Karpas-422 (cell line): Measurements from ENCODE around the gene DOCK4. TPM values are rescaled to one million over a fixed set of nuclear protein-coding genes. Genes with fewer than 3 reads are reported as not detected.
A peak's percentile ranks its signal among the peaks of the same experiment; 100 is the strongest.

Experiments used
- DNase-seq: peaks from one replicate; pipeline ENCODE4 v3.0.0-alpha.2; 2015
- H2AFZ ChIP-seq: fragments of 200-600 bp; sonication (generic); 2 replicates; pipeline ENCODE4 v1.6.1; 2014; ENCODE audit warnings: antibody characterized with exemption, low read length, mixed read lengths
- H3K27ac ChIP-seq: fragments of 200-600 bp; sonication (generic); 2 replicates; pipeline ENCODE4 v1.5.1; 2014; ENCODE audit warnings: mild to moderate bottlenecking, low read length, moderate library complexity
- H3K27me3 ChIP-seq: fragments of 200-600 bp; sonication (generic); 2 replicates; pipeline ENCODE4 v1.6.1; 2014; ENCODE audit warnings: low read length, mixed read lengths
- H3K36me3 ChIP-seq: fragments of 200-600 bp; sonication (generic); 2 replicates; pipeline ENCODE4 v1.6.1; 2014; ENCODE audit warnings: low read length, mixed read lengths; ENCODE audit not compliant: insufficient read depth
- H3K4me1 ChIP-seq: fragments of 200-600 bp; sonication (generic); 2 replicates; pipeline ENCODE4 v1.6.1; 2014; ENCODE audit warnings: mild to moderate bottlenecking, low read length, mixed read lengths
- H3K4me2 ChIP-seq: fragments of 200-600 bp; sonication (generic); 2 replicates; pipeline ENCODE4 v1.6.1; 2014; ENCODE audit warnings: low read length, low read depth, mild to moderate bottlenecking; ENCODE audit not compliant: poor library complexity, severe bottlenecking
- H3K4me3 ChIP-seq: fragments of 200-600 bp; sonication (generic); 2 replicates; pipeline ENCODE4 v1.5.1; 2014; ENCODE audit warnings: mild to moderate bottlenecking, antibody characterized with exemption, low read length, mixed read lengths
- H3K79me2 ChIP-seq: fragments of 200-600 bp; sonication (generic); 2 replicates; pipeline ENCODE4 v1.6.1; 2014; ENCODE audit warnings: mild to moderate bottlenecking, low read length, mixed read lengths
- H3K9ac ChIP-seq: fragments of 200-600 bp; sonication (generic); 2 replicates; pipeline ENCODE4 v1.6.0; 2014; ENCODE audit warnings: low read length
- H3K9me2 ChIP-seq: fragments of 200-600 bp; sonication (generic), shearing (Covaris generic); replicated peaks from 2 replicates; pipeline ENCODE4 v1.6.0; 2014; ENCODE audit warnings: mild to moderate bottlenecking, low read length, moderate library complexity; ENCODE audit not compliant: insufficient read depth
- H3K9me3 ChIP-seq: fragments of 300-700, 200-600 bp; sonication (generic); 2 replicates; pipeline ENCODE4 v1.6.1; 2014; ENCODE audit warnings: low read length, mixed read lengths
- H4K20me1 ChIP-seq: fragments of 200-600 bp; sonication (generic); 2 replicates; pipeline ENCODE4 v1.6.1; 2014; ENCODE audit warnings: mild to moderate bottlenecking, antibody characterized with exemption, low read length, low read depth; ENCODE audit not compliant: insufficient read depth
- total RNA-seq: library from RNA; depleted of rRNA; stranded (reverse); fragments of >200 nt; shearing (Covaris generic); gene quantifications from 2 replicates; pipeline ENCODE4 v1.2.3, GENCODE V29; 2014; ENCODE audit warnings: low replicate concordance

Gene DOCK4
- total RNA-seq, 1 experiment from 2014 or later = 0.07 TPM

- H3K27me3 ChIP-seq = no peaks in the 10 kb centered on the region
- no peak overlapping the region for H3K9ac ChIP-seq
- no peaks in the 10 kb centered on the region for H3K4me1 ChIP-seq
- no peaks in the 10 kb centered on the region for H3K36me3 ChIP-seq
- DNase-seq = peak; percentile 87
- no peak overlapping the region for H3K4me2 ChIP-seq
- no peak overlapping the region for H2AFZ ChIP-seq
- H3K27ac ChIP-seq = no peak overlapping the region
- no peaks in the 10 kb centered on the region for H4K20me1 ChIP-seq
- H3K9me2 ChIP-seq = no peaks in the 10 kb centered on the region
- H3K9me3 ChIP-seq = no peaks in the 10 kb centered on the region
- H3K4me3 ChIP-seq = no peak overlapping the region
- H3K79me2 ChIP-seq = no peaks in the 10 kb centered on the region
Observed at GRCh38 chr7:111752022-111752582, 454.1 kb downstream of the DOCK4 start.

GRCh38 chr7:111750878-111751277 is 455.3 kb downstream of the DOCK4 start:
- Histone ChIP-seq H2AFZ (no peak overlapping the region), H3K27me3 (no peaks in the 10 kb centered on the region), H3K4me2 (no peak overlapping the region), H4K20me1 (no peaks in the 10 kb centered on the region), H3K9me3 (no peaks in the 10 kb centered on the region), H3K4me3 (no peak overlapping the region), H3K79me2 (no peaks in the 10 kb centered on the region), H3K36me3 (no peaks in the 10 kb centered on the region), H3K27ac (no peak overlapping the region), H3K4me1 (no peaks in the 10 kb centered on the region), H3K9ac (no peak overlapping the region), H3K9me2 (no peaks in the 10 kb centered on the region)
- no peak for DNase-seq

- Histone ChIP-seq H3K4me2 (no peak overlapping the region), H3K9me2 (no peaks in the 10 kb centered on the region)
- DNase-seq = no peak
Observed at GRCh38 chr7:111750228-111750627, 456.0 kb downstream of the DOCK4 start.

GRCh38 chr7:111749625-111750024 is 456.6 kb downstream of the DOCK4 start:
- no peaks in the 10 kb centered on the region for H4K20me1 ChIP-seq
- no peak overlapping the region for H3K9ac ChIP-seq
- no peak overlapping the region for H3K4me3 ChIP-seq
- H3K9me2 ChIP-seq = no peaks in the 10 kb centered on the region
- H3K27ac ChIP-seq = no peak overlapping the region
- no peak for DNase-seq
- H3K9me3 ChIP-seq = no peaks in the 10 kb centered on the region
- H3K4me1 ChIP-seq = no peaks in the 10 kb centered on the region
- no peaks in the 10 kb centered on the region for H3K36me3 ChIP-seq
- H3K27me3 ChIP-seq = no peaks in the 10 kb centered on the region
- H3K79me2 ChIP-seq = no peaks in the 10 kb centered on the region
- no peak overlapping the region for H3K4me2 ChIP-seq
- H2AFZ ChIP-seq = no peak overlapping the region

More at GRCh38 chr7:111750228-111750627, 456.0 kb downstream of the DOCK4 start:
- Histone ChIP-seq H3K79me2 (no peaks in the 10 kb centered on the region), H3K36me3 (no peaks in the 10 kb centered on the region), H2AFZ (no peak overlapping the region), H4K20me1 (no peaks in the 10 kb centered on the region), H3K27me3 (no peaks in the 10 kb centered on the region), H3K9me3 (no peaks in the 10 kb centered on the region), H3K4me3 (no peak overlapping the region), H3K4me1 (no peaks in the 10 kb centered on the region), H3K9ac (no peak overlapping the region), H3K27ac (no peak overlapping the region)

- H3K4me1 ChIP-seq = no peaks in the 10 kb centered on the region
- no peaks in the 10 kb centered on the region for H3K27me3 ChIP-seq
- H3K27ac ChIP-seq = no peak overlapping the region
- H3K9me3 ChIP-seq = no peaks in the 10 kb centered on the region
- no peaks in the 10 kb centered on the region for H3K79me2 ChIP-seq
- H3K4me2 ChIP-seq = no peak overlapping the region
- no peaks in the 10 kb centered on the region for H4K20me1 ChIP-seq
- H3K9me2 ChIP-seq = no peaks in the 10 kb centered on the region
- no peaks in the 10 kb centered on the region for H3K36me3 ChIP-seq
- no peak for DNase-seq
- no peak overlapping the region for H3K4me3 ChIP-seq
- no peak overlapping the region for H2AFZ ChIP-seq
- no peak overlapping the region for H3K9ac ChIP-seq
Observed at GRCh38 chr7:111747718-111748117, 458.5 kb downstream of the DOCK4 start.

DNA sequence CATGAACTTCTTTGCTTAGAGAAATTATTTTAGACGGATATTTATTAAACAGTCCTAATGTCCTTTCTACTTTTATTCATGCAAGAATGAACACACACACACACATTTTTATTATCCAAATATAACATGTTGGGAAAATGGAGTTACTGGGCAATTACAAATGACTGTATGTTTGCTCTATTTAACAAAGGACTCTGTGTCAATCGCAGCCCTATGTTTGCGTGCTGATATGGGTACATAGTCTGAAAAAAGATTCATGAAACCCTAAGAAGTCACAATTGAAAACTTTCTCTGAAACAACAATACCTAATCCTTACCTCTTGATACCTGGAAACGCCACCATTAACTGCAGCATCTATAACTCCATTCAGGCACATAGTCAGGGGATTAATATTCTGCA is 459.2 kb downstream of the DOCK4 start:
- H3K9me2 ChIP-seq = no peaks in the 10 kb centered on the region
- no peak overlapping the region for H3K4me2 ChIP-seq

GRCh38 chr7:111744501-111745155 is 461.6 kb downstream of the DOCK4 start:
- H3K27me3 ChIP-seq = no peaks in the 10 kb centered on the region
- no peaks in the 10 kb centered on the region for H3K4me1 ChIP-seq
- no peaks in the 10 kb centered on the region for H3K9me2 ChIP-seq
- no peaks in the 10 kb centered on the region for H4K20me1 ChIP-seq
- no peak overlapping the region for H3K4me2 ChIP-seq
- H3K27ac ChIP-seq = no peak overlapping the region
- no peak for DNase-seq
- no peak overlapping the region for H3K9ac ChIP-seq
- no peaks in the 10 kb centered on the region for H3K36me3 ChIP-seq
- no peak overlapping the region for H2AFZ ChIP-seq
- no peaks in the 10 kb centered on the region for H3K9me3 ChIP-seq
- no peaks in the 10 kb centered on the region for H3K79me2 ChIP-seq
- no peak overlapping the region for H3K4me3 ChIP-seq

More for the DNA sequence above, 459.2 kb downstream of the DOCK4 start:
- Histone ChIP-seq H3K4me3 (no peak overlapping the region), H4K20me1 (no peaks in the 10 kb centered on the region), H3K4me1 (no peaks in the 10 kb centered on the region), H2AFZ (no peak overlapping the region), H3K9me3 (no peaks in the 10 kb centered on the region), H3K36me3 (no peaks in the 10 kb centered on the region), H3K9ac (no peak overlapping the region), H3K79me2 (no peaks in the 10 kb centered on the region), H3K27ac (no peak overlapping the region), H3K27me3 (no peaks in the 10 kb centered on the region)
- no peak for DNase-seq

GRCh38 chr7:111743244-111743847 is 462.9 kb downstream of the DOCK4 start:
- H3K9me2 ChIP-seq = no peaks in the 10 kb centered on the region
- H3K4me3 ChIP-seq = no peak overlapping the region
- no peaks in the 10 kb centered on the region; the same call in 1 of the 2 replicates for H3K4me1 ChIP-seq
- no peak overlapping the region for H3K4me2 ChIP-seq
- H3K27ac ChIP-seq = no peak overlapping the region
- no peak overlapping the region for H3K9ac ChIP-seq
- no peaks in the 10 kb centered on the region for H3K36me3 ChIP-seq
- DNase-seq = no peak
- no peaks in the 10 kb centered on the region for H3K9me3 ChIP-seq
- H3K79me2 ChIP-seq = no peaks in the 10 kb centered on the region
- H3K27me3 ChIP-seq = no peaks in the 10 kb centered on the region
- no peaks in the 10 kb centered on the region for H4K20me1 ChIP-seq
- H2AFZ ChIP-seq = no peak overlapping the region
